Upper lobe of left lung (tissue), 4 donors: ENCODE data around the gene RNF130.

ENCODE experiments used
- CTCF ChIP-seq, 6 experiments: fragments of 450-650 bp in 4 of 6; fragments of 200-600 bp in 2 of 6; sonication (generic) in 2 of 6; IDR thresholded peaks; one replicate each; pipeline ENCODE4 v1.5.1; 2016 to 2019; ENCODE audit warnings: antibody characterized with exemption in 6 of 6
- EP300 ChIP-seq, 4 donors: sonication (generic); formaldehyde crosslinking; IDR thresholded peaks; one replicate each; pipeline ENCODE4 v1.5.1; 2017; ENCODE audit warnings: antibody characterized with exemption in 4 of 4, control low read depth in 2 of 4

DNA sequence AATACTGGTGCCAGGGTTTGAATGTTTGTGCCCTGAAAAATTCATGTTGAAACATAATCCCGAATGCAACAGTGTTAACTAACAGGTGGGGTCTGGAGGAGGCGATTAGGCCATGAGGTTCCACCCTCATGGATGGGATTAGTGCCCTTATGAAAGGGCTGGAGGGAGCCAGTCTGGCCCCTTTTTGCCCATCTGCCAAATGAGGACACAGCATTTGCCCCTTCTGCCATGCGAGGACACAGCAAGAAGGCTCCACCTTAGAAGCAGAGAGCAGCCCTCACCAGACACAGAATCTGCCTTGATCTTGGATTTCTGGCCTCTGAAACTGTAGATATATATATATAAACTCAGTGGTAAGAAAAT, 32.6 kb upstream of the RNF130 start:
- no peak for TF ChIP-seq CTCF (IDR thresholded peaks at IDR 0.05)
- no peak for TF ChIP-seq EP300 (IDR thresholded peaks at IDR 0.05)
